ENCODE results near the gene APOL2. TPM values are rescaled to one million over a fixed set of nuclear protein-coding genes. Genes with fewer than 3 reads are reported as not detected.
A peak's percentile ranks its signal among the peaks of the same experiment; 100 is the strongest.
"Not testable (repeated sequence)": the region's sequence is repeated elsewhere in the genome, so short reads cannot be mapped to it uniquely, and the experiment has no call there.

The APOL2 gene
- total and polyA plus RNA-seq, 8 donors, result 29.0 to 63.0 (median 35.0) TPM

GRCh38 chr22:36267896-36268485, 28.7 kb upstream of the APOL2 start:
- Histone ChIP-seq H3K4me3 (no peak overlapping the region), H3K36me3 (peaks cover 0 to 40% of the 10 kb centered on the region in 2 donors), H3K4me1 (no peaks in the 10 kb centered on the region), H3K27me3 (no peaks in the 10 kb centered on the region), H3K9me3 (no peaks in the 10 kb centered on the region), H3K27ac (no peak overlapping the region)
- no peak for TF ChIP-seq CTCF (IDR thresholded peaks at IDR 0.05)
- no peak for ATAC-seq
- intact Hi-C loops (cut with DNase I), result no loop called here
- DNase-seq, result no peak

GRCh38 chr22:36267058-36267457, 27.7 kb upstream of the APOL2 start:
- no peaks in the 10 kb centered on the region for H3K27me3 ChIP-seq
- intact Hi-C loops (cut with DNase I), result no loop called here
- no peaks in the 10 kb centered on the region for H3K4me1 ChIP-seq
- TF ChIP-seq CTCF (IDR thresholded peaks at IDR 0.05), result no peak
- H3K9me3 ChIP-seq, result no peaks in the 10 kb centered on the region
- peaks cover 0 to 50% of the 10 kb centered on the region in 2 donors for H3K36me3 ChIP-seq
- no peak overlapping the region for H3K27ac ChIP-seq
- no peak overlapping the region for H3K4me3 ChIP-seq
- DNase-seq, result no peak
- no peak for ATAC-seq

- intact Hi-C loops (cut with DNase I); H3K9me3 ChIP-seq: not testable (repeated sequence)
These were observed 24.7 kb upstream of the APOL2 start for GRCh38 chr22:36263886-36264664.

GRCh38 chr22:36263216-36263673, 23.9 kb upstream of the APOL2 start:
- ATAC-seq; H3K4me3 ChIP-seq; H3K27me3 ChIP-seq; intact Hi-C loops (cut with DNase I); H3K27ac ChIP-seq; H3K9me3 ChIP-seq; DNase-seq: not testable (repeated sequence)
- Histone ChIP-seq H3K36me3 (peaks cover 0 to 65% of the 10 kb centered on the region in 2 donors), H3K4me1 (peaks cover 0 to 14% of the 10 kb centered on the region in 2 donors)

More at GRCh38 chr22:36263886-36264664, 24.7 kb upstream of the APOL2 start:
- ATAC-seq, H3K27ac ChIP-seq, H3K27me3 ChIP-seq, H3K4me1 ChIP-seq, DNase-seq, H3K4me3 ChIP-seq: not testable (repeated sequence)
- peaks cover 0 to 63% of the 10 kb centered on the region in 2 donors for H3K36me3 ChIP-seq

GRCh38 chr22:36262307-36262706, 23.0 kb upstream of the APOL2 start:
- Histone ChIP-seq H3K36me3 (peaks cover 0 to 75% of the 10 kb centered on the region in 2 donors), H3K4me1 (peaks cover 0 to 23% of the 10 kb centered on the region in 2 donors)
- H3K27ac ChIP-seq; ATAC-seq; H3K4me3 ChIP-seq; intact Hi-C loops (cut with DNase I); DNase-seq; H3K27me3 ChIP-seq; H3K9me3 ChIP-seq: not testable (repeated sequence)

- H3K36me3 ChIP-seq, result peaks cover 0 to 71% of the 10 kb centered on the region in 2 donors
- H3K9me3 ChIP-seq; intact Hi-C loops (cut with DNase I); H3K4me3 ChIP-seq; H3K27me3 ChIP-seq; ATAC-seq; H3K27ac ChIP-seq; DNase-seq: not testable (repeated sequence)
- H3K4me1 ChIP-seq, result peaks cover 0 to 29% of the 10 kb centered on the region in 2 donors
These were observed 22.3 kb upstream of the APOL2 start for GRCh38 chr22:36261675-36262074.

GRCh38 chr22:36259615-36260300, 20.4 kb upstream of the APOL2 start:
- no peak for DNase-seq
- Histone ChIP-seq H3K4me1 (peaks cover under 1 to 42% of the 10 kb centered on the region in 2 donors), H3K27me3 (no peaks in the 10 kb centered on the region), H3K4me3 (no peak overlapping the region), H3K36me3 (peaks cover 0 to 52% of the 10 kb centered on the region in 2 donors), H3K27ac (peak overlapping the region in 1 of 2 donors; percentile 57), H3K9me3 (no peaks in the 10 kb centered on the region)
- TF ChIP-seq CTCF (IDR thresholded peaks at IDR 0.05), result no peak
- ATAC-seq, result no peak
- intact Hi-C loops (cut with DNase I), result no loop called here

Data from left lung (tissue), 10 donors.